Adipocyte (in vitro differentiated cells): Measurements from ENCODE around the gene RAB40C.

Source experiments
- DNase-seq: peaks from one replicate; pipeline ENCODE4 v3.0.0-alpha.2; 2015; ENCODE audit warnings: low read depth
- H3K27me3 ChIP-seq: replicated peaks from 2 replicates; pipeline ENCODE4 v1.7.0; 2013; ENCODE audit warnings: mild to moderate bottlenecking, low read length, moderate library complexity; ENCODE audit not compliant: control insufficient read depth, insufficient read depth
- H3K36me3 ChIP-seq: 2 replicates; pipeline ENCODE4 v1.7.0; 2013; ENCODE audit warnings: low read length, mild to moderate bottlenecking, moderate library complexity; ENCODE audit not compliant: control insufficient read depth, insufficient read depth, severe bottlenecking
- H3K4me1 ChIP-seq: 2 replicates; pipeline ENCODE4 v1.7.0; 2013; ENCODE audit warnings: mild to moderate bottlenecking, low read length, moderate library complexity; ENCODE audit not compliant: control insufficient read depth, insufficient read depth
- H3K4me3 ChIP-seq: 2 replicates; pipeline ENCODE4 v1.7.0; 2013; ENCODE audit warnings: mild to moderate bottlenecking, low read length, moderate library complexity
- H3K9ac ChIP-seq: 2 replicates; pipeline ENCODE4 v1.7.0; 2013; ENCODE audit warnings: mild to moderate bottlenecking, low read length, moderate library complexity
- H3K9me3 ChIP-seq: 2 replicates; pipeline ENCODE4 v1.7.0; 2013; ENCODE audit warnings: mild to moderate bottlenecking, low read length, moderate library complexity; ENCODE audit not compliant: control insufficient read depth

RAB40C gene

DNA sequence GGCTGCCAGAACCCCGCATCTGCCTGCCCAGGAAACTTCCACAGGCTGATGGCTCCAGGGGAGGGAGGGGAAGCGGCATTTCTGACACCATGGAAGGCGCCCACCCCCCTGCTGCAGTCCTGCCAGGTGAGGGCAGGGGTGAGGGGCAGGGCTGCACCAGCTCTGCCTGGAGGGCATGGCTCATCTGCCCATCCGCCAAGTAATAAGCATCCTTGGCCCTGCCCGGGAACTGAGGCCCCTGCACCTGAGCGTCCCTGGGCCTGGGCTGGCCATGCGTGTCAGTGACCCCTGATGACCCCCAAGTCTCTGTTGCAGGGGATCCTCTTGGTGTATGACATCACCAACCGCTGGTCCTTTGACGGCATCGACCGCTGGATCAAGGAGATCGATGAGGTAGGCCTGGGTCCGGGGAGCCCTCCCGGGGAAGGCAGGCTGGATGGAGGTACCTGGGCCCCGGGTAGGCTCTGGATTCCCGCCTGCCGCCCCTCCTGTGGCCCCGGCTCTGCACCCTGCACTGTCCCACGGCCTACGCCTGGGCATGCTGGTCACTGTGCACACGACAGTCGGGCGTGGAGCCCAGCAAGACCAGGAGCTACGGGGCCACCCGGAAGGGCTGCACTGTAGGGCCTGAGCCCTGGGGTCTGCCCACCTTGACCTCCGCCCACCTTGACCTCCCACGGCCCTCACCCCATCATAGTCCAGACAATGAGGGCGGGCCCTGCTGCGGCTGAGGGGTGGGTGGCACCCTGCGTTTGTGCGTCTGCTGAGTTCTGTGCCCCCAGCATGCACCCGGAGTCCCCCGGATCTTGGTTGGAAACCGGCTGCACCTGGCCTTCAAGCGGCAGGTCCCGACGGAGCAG is 35.5 kb downstream of the RAB40C start:
- DNase-seq = no peak
- Histone ChIP-seq H3K9me3 (no peaks in the 10 kb centered on the region), H3K9ac (no peak overlapping the region), H3K4me3 (no peak overlapping the region), H3K36me3 (peaks cover 11% of the 10 kb centered on the region), H3K4me1 (peaks cover 30% of the 10 kb centered on the region), H3K27me3 (no peaks in the 10 kb centered on the region)

- Histone ChIP-seq H3K9me3 (no peaks in the 10 kb centered on the region), H3K4me1 (peaks cover 32% of the 10 kb centered on the region), H3K36me3 (peaks cover 11% of the 10 kb centered on the region), H3K27me3 (no peaks in the 10 kb centered on the region), H3K9ac (peak overlapping the region; percentile 39), H3K4me3 (no peak overlapping the region)
- DNase-seq = no peak
These were observed 36.3 kb downstream of the RAB40C start for GRCh38 chr16:625977-626765.

- Histone ChIP-seq H3K27me3 (no peaks in the 10 kb centered on the region), H3K36me3 (peaks cover 11% of the 10 kb centered on the region), H3K9me3 (no peaks in the 10 kb centered on the region), H3K4me3 (no peak overlapping the region), H3K4me1 (peaks cover 27% of the 10 kb centered on the region), H3K9ac (peak overlapping the region; percentile 39)
- DNase-seq = peak; percentile 98
These were observed 37.1 kb downstream of the RAB40C start for GRCh38 chr16:626787-627453.

DNA sequence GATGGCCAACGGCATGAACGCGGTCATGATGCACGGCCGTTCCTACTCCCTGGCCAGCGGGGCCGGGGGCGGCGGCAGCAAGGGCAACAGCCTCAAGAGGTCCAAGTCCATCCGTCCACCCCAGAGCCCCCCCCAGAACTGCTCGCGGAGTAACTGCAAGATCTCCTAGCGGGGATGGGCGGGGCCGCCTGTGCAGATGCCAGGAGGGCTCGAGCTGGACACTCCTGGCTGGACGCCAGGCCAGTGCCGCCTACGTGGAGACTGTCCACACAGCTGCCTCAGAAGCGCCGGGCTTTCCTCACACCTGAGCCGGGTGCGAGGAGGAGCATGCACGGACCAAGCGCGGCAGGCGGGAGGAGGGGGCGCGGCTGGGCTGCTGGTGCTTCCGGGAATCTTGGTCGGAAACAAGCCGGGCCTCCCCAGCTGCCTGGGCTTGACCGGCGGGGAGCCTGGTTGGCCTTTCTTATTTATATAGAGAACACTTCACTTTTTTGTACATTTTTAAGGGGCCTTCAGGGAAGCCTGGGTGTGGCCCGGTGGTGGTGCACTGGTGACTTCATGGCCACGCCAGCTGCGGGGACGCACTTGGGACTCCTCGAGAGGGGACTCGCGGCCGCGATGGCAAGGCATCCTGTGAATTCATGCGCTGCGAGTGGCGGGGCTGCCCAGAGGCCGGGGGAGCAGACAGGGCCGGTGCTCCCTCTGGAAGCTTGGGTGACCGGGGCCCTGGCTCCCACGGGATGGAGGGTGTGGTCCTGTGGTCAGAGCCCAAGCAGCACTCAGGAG is 37.8 kb downstream of the RAB40C start:
- peaks cover 25% of the 10 kb centered on the region for H3K4me1 ChIP-seq
- no peak overlapping the region for H3K9ac ChIP-seq
- no peak overlapping the region for H3K4me3 ChIP-seq
- peaks cover 11% of the 10 kb centered on the region for H3K36me3 ChIP-seq
- DNase-seq = no peak
- no peaks in the 10 kb centered on the region for H3K9me3 ChIP-seq
- H3K27me3 ChIP-seq = no peaks in the 10 kb centered on the region

GRCh38 chr16:628321-629061 is 38.6 kb downstream of the RAB40C start:
- Histone ChIP-seq H3K4me1 (peaks cover 22% of the 10 kb centered on the region), H3K9ac (no peak overlapping the region), H3K36me3 (peaks cover 11% of the 10 kb centered on the region), H3K9me3 (no peaks in the 10 kb centered on the region), H3K4me3 (no peak overlapping the region), H3K27me3 (no peaks in the 10 kb centered on the region)
- no peak for DNase-seq

DNA sequence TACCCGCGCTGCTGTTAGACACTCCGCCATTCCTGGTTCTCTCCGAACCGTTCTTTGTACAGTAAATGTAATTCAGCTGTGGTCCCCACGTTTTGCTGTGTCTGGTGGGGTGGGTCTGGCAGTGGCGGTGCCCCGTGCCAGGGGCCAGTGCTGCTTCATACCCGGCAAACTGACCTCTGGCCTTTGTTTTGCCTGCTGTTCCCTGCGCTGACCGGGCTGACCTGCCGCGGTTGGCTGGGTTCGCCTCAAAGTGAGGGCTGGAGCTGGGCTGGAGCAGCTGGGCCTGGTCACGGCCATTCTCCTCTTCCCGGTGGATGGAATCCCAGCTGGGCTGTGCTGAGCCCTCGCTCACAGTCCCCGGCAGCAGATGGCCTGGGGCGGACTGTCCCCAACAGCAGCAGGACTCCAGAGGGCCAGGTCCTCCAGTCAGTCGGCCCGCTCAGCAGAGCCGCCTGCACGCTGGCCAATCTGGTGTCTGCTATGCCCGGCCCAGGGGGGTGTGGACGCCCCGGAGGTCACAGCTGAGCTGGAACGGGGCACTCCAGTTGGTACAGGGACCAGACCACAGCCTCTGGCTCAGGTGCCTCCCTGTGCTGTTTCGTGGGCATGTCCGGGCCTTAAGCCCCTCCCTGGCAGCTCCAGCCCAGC is 39.4 kb downstream of the RAB40C start:
- Histone ChIP-seq H3K9ac (no peak overlapping the region), H3K9me3 (no peaks in the 10 kb centered on the region)
- DNase-seq = no peak

DNA sequence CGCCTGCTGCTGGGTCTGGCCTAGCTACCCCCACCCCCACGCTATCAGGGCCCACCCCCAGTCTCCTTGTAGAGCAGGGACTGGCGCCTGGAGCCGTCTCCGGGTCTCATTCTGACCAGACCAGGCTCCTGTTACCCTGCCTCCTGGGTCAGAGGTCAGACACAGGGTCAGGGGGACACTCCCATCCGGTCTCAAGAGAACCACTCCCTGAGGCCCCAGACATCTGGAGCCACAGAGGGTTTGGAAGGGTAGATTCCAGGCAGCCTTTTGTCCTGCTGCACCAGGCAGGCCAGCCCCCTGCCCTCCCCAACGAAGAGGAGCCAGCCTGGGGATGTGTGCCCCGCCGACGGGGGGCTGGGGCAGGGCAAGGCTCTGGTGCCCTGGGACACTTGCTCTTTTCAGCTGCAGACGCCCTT is 40.0 kb downstream of the RAB40C start:
- peaks cover 16% of the 10 kb centered on the region for H3K36me3 ChIP-seq

More for the DNA sequence above, 39.4 kb downstream of the RAB40C start:
- peaks cover 16% of the 10 kb centered on the region for H3K36me3 ChIP-seq
- H3K4me3 ChIP-seq = no peak overlapping the region
- H3K27me3 ChIP-seq = no peaks in the 10 kb centered on the region
- H3K4me1 ChIP-seq = peaks cover 22% of the 10 kb centered on the region

DNA sequence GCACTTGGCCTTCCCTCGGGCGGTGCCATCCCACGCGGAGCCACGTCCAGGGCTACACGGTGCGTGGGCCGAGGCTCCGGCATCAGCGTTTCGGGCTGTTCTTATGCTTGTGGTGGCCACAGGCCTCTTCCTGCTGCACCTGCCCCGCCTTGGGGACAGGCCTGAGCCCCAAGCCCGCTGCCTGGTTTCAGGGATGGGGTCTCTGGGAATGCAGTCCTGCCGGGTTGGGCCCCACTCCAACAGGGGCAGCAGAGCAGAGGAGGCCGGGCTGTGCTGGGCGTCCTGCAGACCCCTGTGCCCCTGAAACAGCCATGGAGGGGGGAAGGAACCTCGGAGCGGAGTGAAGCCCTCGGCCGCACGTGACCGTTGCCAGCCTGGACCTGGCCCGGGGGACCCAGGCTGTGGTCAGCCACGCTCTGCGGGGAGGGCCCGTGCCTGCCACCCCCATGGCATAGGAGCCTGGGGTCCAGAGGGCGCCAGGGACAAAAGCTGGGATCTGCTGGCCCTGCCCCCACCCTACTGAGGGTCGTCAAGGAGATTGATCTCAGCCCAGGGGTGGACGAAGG is 40.5 kb downstream of the RAB40C start:
- Histone ChIP-seq H3K4me1 (peaks cover 22% of the 10 kb centered on the region), H3K9ac (peak overlapping the region; percentile 29), H3K27me3 (no peaks in the 10 kb centered on the region), H3K9me3 (no peaks in the 10 kb centered on the region), H3K4me3 (no peak overlapping the region), H3K36me3 (peaks cover 16% of the 10 kb centered on the region)
- DNase-seq = no peak

More for the DNA sequence above, 40.0 kb downstream of the RAB40C start:
- Histone ChIP-seq H3K9ac (peak overlapping the region; percentile 29), H3K4me3 (no peak overlapping the region), H3K4me1 (peaks cover 22% of the 10 kb centered on the region), H3K9me3 (no peaks in the 10 kb centered on the region), H3K27me3 (no peaks in the 10 kb centered on the region)
- DNase-seq = no peak

- Histone ChIP-seq H3K4me3 (no peak within 1 kb of the TSS), H3K9ac (peak within 1 kb of the TSS; percentile 29), H3K9me3 (no peaks in the 10 kb centered on the region), H3K4me1 (peaks cover 22% of the 10 kb centered on the region), H3K36me3 (peaks cover 16% of the 10 kb centered on the region), H3K27me3 (no peaks in the 10 kb centered on the region)
- DNase-seq = no peak
These were observed 41.0 kb downstream of the RAB40C start, which contains the start of gene WFIKKN1 for GRCh38 chr16:630815-631405. Gene WFIKKN1, plus strand, starts transcription at chr16:630985. Its CDS starts 269 bp downstream, at chr16:631254.
